Hippocampal formation (tissue), 2 donors: ENCODE measurements around the gene ADARB1.
"Not testable (repeated sequence)": the region's sequence is repeated elsewhere in the genome, so short reads cannot be mapped to it uniquely, and the experiment has no call there.

Source experiments
- DNase-seq, 2 donors: peaks; one replicate each; lab custom pipeline; 2025; lab: John Stamatoyannopoulos, UW

The ADARB1 gene

DNA sequence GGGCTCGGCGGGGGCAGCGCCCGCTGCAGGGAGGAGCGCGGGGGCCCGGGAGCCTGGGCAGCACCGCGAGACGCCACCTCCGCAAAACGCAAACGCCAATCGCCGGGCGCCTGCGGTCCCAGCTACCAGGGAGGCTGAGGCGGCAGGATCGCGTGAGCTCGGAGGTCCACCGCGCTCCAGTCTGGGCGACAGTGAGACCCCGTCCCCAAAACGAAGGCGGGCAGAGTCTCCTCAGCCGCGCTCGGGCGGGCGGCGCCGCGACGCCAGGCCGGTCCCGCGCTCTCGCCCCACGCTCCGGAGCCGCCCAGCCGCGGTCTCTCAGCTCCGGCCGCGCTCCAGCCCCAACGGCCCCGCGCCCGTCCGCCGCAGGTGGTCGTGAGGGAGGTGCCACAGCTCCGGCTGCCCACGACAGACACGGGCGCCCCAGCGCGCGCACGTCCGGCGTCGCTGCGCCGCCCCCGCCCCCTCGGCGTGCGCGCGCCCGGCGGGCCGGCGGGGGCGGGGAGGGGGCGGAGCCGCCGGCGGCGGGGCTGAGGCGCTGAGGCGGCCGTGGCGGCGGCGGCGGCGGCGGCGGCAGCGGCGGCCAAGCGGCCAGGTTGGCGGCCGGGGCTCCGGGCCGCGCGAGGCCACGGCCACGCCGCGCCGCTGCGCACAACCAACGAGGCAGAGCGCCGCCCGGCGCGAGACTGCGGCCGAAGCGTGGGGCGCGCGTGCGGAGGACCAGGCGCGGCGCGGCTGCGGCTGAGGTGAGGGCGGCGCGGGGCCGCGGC lies at the start of gene ADARB1:
Gene ADARB1 (plus strand): TSS at position 533 of the 770 bp plus-strand sequence. CDS start 97,077 bp downstream, outside the sequence.
- DNase-seq = peak; percentile 26 to 43

DNA sequence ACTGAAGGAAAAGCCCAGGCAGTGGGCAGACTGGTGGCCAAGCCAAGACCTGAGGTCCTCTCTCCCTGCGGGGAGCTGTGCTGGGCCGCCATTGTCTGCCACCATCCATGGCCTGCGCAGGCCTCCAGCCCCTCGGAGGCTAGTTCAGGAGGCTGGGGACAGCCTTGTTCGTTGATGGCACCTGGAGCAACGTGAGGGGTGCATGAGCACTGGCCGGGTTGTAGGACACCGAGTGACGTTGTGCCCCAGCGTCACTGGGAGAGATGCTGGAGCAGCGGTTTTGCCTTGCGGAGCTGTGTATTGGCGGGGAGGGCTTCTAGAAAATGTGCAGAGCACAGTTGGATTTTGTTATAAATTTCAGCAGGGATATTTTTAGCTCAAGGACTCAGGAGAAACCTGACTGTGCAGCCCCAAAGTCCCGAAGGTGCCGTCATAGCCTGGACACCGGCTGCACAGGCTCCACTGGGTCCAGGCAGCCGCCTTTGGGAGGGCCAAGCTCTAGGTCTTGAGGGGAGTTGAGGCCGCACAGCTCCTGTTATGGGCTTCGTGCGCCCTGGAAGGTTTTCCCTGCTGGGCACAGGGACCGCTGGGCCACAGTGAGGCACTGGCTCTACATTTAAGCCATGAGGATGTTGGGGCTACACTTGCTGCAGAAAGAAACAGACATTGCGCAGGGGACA lies 48.2 kb upstream of the ADARB1 start:
- no peak for DNase-seq

DNA sequence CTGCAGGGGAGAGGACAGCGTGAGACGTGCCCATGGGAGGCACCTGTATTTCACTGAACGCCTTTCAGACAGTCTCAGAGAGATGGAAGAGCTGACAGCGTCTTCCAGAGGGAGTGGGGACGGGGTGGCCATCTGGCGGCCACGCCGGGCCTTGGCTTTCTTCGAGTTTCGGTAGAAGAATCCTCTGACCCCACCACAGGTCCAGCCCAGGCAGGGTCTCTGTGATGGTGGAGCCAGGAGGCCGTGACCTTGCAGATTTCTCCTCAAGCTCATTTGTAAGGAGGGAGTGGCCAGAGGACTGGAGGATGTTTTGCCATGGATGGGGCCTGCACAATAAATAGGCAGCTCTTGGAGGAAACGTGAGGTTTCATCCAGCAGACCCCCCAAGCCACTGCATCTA lies 47.6 kb upstream of the ADARB1 start:
- DNase-seq = no peak

GRCh38 chr21:45027241-45028196 lies 46.9 kb upstream of the ADARB1 start:
- DNase-seq = no peak

DNA sequence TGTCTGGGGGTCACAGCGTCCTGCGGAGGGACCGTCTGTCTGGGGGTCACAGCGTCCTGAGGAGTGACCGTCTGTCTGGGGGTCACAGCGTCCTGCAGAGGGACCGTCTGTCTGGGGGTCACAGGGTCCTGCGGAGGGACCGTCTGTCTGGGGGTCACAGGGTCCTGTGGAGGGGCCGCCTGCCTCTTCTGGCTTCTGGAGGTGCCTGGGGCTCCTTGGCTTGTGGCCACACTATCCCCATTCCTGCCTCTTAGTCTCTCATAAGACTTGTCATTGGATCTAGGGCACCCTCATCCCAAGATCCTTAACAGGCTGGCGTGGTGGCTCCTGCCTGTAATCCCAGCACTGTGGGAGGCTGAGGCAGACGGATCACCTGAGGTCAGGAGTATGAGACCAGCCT lies 45.7 kb upstream of the ADARB1 start:
- DNase-seq = not testable (repeated sequence)

DNA sequence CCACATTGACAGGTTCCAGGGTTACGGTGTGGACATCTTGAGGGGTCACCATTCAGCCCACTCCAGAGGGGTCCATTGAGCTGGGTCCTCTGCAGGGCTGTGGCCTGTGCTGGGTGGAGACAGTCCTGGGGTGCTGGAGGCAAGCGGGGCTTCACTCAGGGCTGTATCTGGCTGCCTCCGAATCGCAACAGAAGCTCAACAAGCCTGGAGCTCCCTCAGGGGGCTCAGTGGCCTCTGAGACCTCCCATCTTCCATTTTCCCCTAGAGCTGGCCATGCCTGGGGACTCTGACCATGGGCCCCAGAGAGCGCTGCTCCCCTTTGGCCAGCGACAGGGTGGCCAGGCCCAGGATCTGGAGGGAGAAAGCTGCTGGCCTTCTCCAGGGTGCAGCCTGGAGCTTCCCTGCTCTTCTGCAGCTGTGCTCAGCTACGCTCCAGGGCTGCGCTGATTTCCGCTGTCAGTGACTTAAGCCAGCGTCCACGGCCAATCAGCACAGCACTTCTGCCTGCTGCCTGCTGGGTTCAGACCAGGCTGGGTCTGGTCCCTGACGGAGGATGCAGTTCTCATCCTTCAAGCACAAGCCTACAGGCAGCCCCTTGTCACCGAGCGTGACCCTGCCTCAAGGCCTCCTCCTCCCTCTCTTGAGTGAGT lies 45.0 kb upstream of the ADARB1 start:
- DNase-seq = no peak

- no peak for DNase-seq
These were observed 44.3 kb upstream of the ADARB1 start for GRCh38 chr21:45029948-45030681.

- no peak for DNase-seq
These were observed 43.5 kb upstream of the ADARB1 start for GRCh38 chr21:45030682-45031570.

- no peak for DNase-seq
These were observed 42.7 kb upstream of the ADARB1 start for GRCh38 chr21:45031571-45032191.

- DNase-seq = no peak
These were observed 42.0 kb upstream of the ADARB1 start for GRCh38 chr21:45032332-45032731.

DNA sequence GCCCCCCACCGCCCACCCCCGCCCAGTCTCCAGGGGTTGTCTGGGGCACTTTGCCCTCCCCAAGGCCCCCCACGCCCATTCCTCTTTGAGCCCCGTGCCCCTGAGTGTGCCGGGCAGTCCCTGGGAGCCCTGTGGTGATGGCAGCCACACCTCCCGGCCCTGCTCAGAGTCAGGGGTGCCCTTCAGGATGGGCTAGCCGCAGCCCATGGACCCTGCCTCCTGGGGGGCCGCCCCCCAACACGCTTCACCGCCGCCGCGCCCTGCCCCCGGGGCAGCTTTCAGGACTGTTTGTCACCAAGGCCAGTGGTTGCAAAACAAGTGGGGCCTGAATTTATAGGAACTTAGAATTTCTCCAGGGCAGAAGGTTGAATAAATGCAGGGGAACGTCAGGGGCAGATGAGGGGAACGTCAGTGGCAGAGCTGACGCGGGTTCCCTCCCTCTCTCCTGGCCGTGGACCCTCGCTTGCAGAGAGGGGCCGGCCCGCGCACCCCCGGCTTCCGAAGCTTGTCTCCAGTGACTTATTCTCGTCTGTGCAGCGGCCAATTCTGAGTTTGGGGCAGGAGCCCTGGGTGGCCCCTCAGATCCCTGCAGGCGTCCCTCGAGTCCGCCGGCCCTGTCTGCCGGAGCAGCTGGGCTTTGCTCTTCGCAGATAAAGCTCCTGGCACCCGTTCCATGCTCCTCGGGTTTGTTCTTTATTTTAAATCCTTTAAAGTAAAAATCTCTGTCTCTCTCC lies 41.2 kb upstream of the ADARB1 start:
- DNase-seq = no peak

- DNase-seq = no peak
These were observed 40.4 kb upstream of the ADARB1 start for GRCh38 chr21:45033791-45034555.

GRCh38 chr21:45034556-45035476 lies 39.6 kb upstream of the ADARB1 start:
- DNase-seq = no peak

DNA sequence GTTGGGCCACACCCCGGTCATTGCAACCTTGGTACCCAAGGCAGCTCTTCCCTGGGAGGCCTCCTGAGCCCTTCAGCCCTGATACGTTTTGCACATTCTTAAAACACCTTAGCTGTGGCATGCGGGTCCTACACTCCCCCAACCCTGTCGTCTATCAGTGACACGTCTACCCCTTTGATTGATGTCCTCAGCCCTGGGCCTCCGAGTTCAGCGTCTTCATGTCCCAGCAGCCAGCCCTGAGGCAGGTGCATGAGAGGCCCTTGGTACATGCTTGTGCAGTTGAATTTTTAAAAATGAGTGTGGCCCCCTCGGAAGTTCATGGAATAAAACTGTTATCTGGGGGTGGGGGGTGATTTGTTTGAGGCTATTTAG lies 38.9 kb upstream of the ADARB1 start:
- DNase-seq = no peak

- no peak for DNase-seq
These were observed 37.8 kb upstream of the ADARB1 start for GRCh38 chr21:45036630-45037029.

DNA sequence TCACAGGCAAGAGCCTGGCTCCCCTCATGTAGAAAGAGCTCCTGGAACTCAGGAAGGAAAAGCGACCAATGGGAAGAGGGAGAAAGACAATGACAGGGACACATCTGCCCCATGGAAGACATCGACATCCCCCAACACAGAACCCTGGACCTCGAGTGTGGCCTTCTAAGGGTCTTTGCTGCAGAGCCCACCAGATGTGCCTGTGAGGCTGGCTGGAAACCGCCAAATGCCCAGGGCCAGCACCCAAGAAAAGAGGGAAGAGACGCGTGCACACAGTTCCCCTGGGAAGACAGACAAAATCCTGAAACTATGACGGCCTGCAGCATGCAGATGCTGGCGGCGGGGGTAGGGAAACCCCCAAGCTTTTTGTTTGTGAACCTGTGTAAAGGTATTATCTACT lies 36.4 kb upstream of the ADARB1 start:
- no peak for DNase-seq
